GM19035 (cell line): ENCODE measurements around the gene TJP2.

ENCODE experiments used
- ATAC-seq: cut with Tn5 transposase; IDR thresholded peaks from one replicate; pipeline ENCODE4 v1.9.1; 2021; ENCODE audit not compliant: unreplicated experiment

The TJP2 gene

GRCh38 chr9:69222970-69223369 lies 48.9 kb downstream of the TJP2 start:
- no peak for ATAC-seq

GRCh38 chr9:69223605-69224004 lies 49.5 kb downstream of the TJP2 start:
- no peak for ATAC-seq

GRCh38 chr9:69229367-69229766 lies 55.3 kb downstream of the TJP2 start:
- ATAC-seq, result no peak

- ATAC-seq, result no peak
Observed at GRCh38 chr9:69232135-69232534, 58.1 kb downstream of the TJP2 start.

- no peak for ATAC-seq
Observed at GRCh38 chr9:69234683-69235082, 60.6 kb downstream of the TJP2 start.

- ATAC-seq, result no peak
Observed at GRCh38 chr9:69236188-69236587, 62.1 kb downstream of the TJP2 start.

GRCh38 chr9:69237702-69238295 lies 63.7 kb downstream of the TJP2 start:
- no peak for ATAC-seq

GRCh38 chr9:69243116-69243515 lies 69.0 kb downstream of the TJP2 start:
- ATAC-seq, result no peak

- ATAC-seq, result no peak
Observed at GRCh38 chr9:69246629-69247028, 72.6 kb downstream of the TJP2 start.

GRCh38 chr9:69248005-69248404 lies 73.9 kb downstream of the TJP2 start:
- no peak for ATAC-seq

- ATAC-seq, result no peak
Observed at GRCh38 chr9:69249337-69249736, 75.3 kb downstream of the TJP2 start.

- no peak for ATAC-seq
Observed at GRCh38 chr9:69250681-69251080, 76.6 kb downstream of the TJP2 start.

- no peak for ATAC-seq
Observed at GRCh38 chr9:69252436-69252835, 78.4 kb downstream of the TJP2 start.

- no peak for ATAC-seq
Observed at GRCh38 chr9:69253057-69253456, 79.0 kb downstream of the TJP2 start.

GRCh38 chr9:69254223-69254622 lies 80.1 kb downstream of the TJP2 start:
- ATAC-seq, result no peak

- ATAC-seq, result no peak
Observed at GRCh38 chr9:69255591-69255990, 81.5 kb downstream of the TJP2 start.

- no peak for ATAC-seq
Observed at GRCh38 chr9:69258551-69258950, 84.5 kb downstream of the TJP2 start.

- ATAC-seq, result no peak
Observed at GRCh38 chr9:69260161-69260560, 86.1 kb downstream of the TJP2 start.

GRCh38 chr9:69261636-69262035 lies 87.6 kb downstream of the TJP2 start:
- no peak for ATAC-seq

- no peak for ATAC-seq
Observed at GRCh38 chr9:69264526-69264925, 90.4 kb downstream of the TJP2 start.

- ATAC-seq, result no peak
Observed at GRCh38 chr9:69265891-69266290, 91.8 kb downstream of the TJP2 start.

GRCh38 chr9:69272212-69272611 lies 98.1 kb downstream of the TJP2 start:
- ATAC-seq, result no peak

- ATAC-seq, result no peak
Observed at GRCh38 chr9:69273161-69273560, 99.1 kb downstream of the TJP2 start.

GRCh38 chr9:69276775-69277174 lies 102.7 kb downstream of the TJP2 start:
- ATAC-seq, result no peak
